Dedifferentiated amniotic fluid mesenchymal stem cell (primary cell): ENCODE data around the gene SIGLEC15.
"Not testable (repeated sequence)": the region's sequence is repeated elsewhere in the genome, so short reads cannot be mapped to it uniquely, and the experiment has no call there.

Source experiments
- DNase-seq: peaks from one replicate; pipeline ENCODE4 v3.0.0-alpha.2; 2016; ENCODE audit errors: extremely low spot score

Gene SIGLEC15

DNA sequence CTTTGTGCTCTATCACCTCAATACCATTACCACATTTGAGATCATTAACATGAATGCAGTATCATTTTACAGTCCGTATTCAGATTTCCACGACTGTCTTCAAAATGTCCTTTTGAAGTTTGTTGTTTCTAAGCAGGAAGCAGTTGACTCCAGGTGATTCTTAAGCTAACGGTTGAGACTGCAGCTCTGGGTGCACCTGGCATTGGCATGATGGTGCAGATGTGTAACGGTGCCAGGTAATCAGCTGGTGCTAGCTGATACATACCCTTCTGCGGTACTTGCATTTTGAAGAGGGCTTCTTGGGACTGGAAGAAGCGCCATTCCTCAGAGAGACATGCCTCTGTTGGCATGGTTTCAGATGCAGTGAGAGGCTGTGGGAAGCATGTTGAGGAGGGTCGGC, 19.5 kb downstream of the SIGLEC15 start:
- no peak for DNase-seq

- DNase-seq, result no peak
Observed at GRCh38 chr18:45845410-45845809, 19.9 kb downstream of the SIGLEC15 start.

DNA sequence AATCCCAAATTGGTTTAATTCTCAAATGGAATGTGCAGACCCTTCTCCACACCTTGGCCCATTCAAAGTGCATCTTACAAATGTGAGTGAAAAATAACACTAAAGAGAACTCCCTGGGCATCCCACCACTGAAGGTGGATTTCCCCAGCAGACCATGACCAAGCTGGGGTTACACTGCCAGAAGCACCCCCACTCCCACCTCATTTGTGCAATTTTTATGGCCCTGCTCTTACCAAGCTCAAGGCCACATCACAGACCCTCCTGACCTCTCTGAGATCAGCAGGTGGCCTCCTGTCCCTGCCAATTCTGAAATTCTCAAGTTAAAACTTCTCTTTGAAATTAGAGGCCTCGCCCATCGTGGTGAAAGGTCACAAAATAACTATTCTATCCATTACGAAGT, 21.6 kb downstream of the SIGLEC15 start:
- DNase-seq, result no peak

DNA sequence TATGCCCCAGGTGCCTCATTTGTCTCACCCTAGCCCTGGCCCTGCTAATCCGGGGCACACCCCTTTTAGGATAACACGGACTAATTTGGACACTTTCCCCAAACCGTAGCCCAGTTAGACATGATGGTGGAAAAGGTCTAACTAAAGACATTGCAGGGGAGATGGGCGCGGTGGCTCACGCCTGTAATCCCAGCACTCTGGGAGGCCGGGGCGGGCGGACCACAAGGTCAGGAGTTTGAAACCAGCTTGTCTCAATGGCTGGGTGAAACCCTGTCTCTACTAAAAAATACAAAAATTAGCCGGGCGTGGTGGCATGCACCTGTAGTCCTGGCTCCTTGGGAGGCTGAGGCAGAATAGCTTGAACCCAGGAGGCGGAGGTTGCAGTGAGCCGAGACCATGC, 23.2 kb downstream of the SIGLEC15 start:
- not testable (repeated sequence) for DNase-seq

DNA sequence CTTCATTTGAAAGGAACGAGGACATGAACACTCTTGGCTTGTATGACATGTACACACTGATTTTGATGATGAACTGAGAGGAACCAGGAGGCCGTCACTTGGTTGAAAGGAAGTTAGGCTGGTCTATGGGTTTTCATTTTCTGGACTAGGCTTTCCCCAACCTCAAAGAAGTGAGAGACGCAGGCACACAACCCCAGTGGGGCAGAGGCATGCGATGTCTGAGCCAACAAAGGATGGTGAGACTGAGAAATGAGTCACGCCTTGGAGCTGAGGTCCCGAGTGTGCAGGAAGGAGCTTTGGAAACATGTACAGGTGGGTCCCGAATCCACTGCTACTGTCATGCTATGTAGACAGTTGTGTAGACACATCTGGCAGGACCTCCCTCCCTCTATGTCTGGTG, 24.1 kb downstream of the SIGLEC15 start:
- DNase-seq, result no peak

- DNase-seq, result no peak
Observed at GRCh38 chr18:45850021-45850420, 24.5 kb downstream of the SIGLEC15 start.

DNA sequence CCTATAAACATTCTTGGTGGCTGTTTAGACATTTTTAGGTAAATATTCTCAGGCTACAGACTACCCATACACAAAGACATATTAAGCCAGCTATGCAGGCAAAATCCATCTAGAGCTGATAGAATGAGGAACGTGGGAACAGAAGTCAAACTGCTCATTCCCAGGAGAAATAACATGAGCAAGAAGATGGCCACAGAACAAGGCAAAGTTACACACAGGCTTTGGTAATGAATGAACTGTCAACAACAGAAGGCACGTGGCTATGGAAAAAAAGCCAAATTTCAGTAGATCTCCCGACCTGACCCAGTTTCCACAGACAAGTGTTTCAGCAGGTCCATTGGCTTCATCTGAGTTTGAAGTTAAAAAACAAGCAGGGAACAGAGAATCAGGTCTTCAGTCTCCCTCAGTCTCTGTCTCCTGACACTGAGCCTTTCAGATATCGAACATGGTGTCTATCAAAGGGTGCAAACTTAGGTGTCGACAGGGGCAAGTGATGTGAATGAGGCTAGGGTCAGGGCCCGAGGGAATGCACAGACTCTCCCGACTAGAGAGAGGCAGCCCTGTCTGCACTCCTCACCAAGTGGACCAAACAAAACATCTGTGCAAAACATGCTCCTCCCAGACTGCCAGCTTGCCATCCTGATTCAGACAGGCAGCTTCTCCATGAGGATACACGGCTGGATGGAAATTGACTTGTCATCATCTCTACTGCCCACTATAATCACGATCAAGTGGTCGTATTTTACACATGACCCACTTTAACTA, 25.9 kb downstream of the SIGLEC15 start:
- no peak for DNase-seq

DNA sequence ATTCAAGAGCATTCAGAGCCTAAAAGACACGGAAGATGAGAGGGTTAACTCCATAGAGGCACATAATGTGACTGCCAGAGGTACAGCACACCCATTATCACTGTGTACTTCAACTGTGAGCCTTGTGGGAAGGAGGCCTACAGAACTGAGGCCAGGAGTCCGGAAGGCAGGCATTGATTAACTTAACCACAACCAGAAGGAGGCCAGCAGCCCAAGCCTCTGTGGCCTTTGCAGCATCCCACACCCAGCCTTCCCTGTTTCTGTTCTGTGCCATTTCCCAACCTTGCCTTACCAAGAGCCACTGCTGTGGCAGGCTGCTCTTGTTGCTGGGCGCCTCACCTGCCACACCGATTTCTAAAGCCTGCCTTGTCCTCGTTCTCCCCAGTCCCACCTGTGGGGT, 27.2 kb downstream of the SIGLEC15 start:
- DNase-seq, result no peak

DNA sequence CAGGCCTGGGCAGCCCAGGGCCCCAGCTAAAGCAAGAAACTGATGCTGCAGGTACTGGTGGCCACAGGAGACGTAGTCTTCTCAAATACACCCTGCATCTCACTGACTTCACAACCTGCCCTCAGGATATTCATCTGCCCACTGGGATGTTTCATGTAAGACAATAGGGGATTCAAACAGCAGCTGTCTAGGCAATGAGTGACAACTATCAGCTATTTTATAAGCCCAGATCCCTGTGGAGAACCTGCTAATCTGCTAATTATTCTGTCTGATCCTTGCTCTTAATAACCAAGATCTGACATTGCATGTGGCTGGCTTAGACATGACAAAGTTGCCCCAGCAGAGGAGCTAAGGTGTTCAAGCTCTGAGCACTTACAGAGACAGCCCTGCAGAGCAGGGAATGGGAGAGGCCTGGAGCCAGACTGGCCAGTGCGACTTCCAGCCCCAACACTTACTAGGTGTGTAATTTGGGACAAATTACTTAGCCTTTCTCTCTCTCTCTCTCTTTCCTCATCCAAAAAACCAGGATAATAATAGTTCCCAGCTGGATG, 28.6 kb downstream of the SIGLEC15 start:
- no peak for DNase-seq

DNA sequence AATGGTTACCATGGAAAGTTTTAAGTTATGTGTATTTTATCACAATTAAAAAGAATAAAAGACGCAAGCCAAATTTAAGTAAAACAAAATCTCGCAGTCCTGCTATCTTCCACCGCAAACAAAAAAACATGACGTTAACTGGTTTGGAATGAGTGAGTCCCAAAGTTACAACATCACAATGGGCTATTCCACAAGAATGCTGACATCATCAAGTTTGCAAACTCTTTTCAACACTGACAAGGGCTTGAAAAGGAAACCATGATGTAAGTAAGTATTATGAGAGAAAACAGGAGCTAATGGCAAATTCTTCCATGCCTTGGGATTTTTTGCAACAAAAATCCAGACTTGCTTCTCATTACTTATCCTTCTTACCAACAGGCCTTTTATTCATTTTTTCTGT, 31.1 kb downstream of the SIGLEC15 start:
- no peak for DNase-seq

- DNase-seq, result no peak
Observed at GRCh38 chr18:45859334-45859733, 33.9 kb downstream of the SIGLEC15 start.

DNA sequence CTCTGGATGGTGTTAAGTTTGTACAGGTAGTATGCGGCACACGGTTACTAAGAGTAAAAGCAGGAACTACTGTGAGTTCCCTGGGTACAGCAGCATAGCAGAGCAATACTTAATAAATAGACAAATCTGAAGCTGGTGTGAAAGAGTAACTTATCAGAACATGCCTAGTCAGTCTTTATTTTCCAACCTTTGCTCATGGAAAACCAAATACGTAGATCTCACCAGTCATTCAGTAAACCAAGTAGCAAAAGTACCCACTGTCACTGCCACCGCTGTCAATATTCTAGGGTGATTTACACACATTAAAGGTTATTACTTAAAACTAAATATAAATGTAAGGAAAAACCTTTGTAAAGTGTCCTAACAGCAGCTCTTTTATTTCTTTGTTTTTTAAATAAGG, 35.0 kb downstream of the SIGLEC15 start:
- DNase-seq, result no peak

DNA sequence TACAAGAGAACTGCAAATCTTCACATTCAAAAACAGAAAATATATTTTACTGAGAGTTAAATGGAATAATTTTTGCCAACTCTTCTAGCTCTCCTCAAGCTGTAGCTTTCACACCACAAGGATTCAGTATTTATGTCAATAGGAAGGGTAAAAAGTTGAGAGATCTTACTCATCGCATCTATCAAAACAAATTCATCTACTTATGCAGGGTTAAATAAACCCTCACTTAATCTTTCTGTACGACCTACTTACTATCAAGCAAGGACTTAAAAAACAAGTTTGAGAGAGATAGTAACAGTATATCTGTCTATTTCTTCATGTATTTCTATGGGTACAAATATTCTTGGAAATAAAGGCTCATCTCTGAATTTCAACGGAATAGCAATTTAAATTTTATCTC, 35.5 kb downstream of the SIGLEC15 start:
- DNase-seq, result no peak

DNA sequence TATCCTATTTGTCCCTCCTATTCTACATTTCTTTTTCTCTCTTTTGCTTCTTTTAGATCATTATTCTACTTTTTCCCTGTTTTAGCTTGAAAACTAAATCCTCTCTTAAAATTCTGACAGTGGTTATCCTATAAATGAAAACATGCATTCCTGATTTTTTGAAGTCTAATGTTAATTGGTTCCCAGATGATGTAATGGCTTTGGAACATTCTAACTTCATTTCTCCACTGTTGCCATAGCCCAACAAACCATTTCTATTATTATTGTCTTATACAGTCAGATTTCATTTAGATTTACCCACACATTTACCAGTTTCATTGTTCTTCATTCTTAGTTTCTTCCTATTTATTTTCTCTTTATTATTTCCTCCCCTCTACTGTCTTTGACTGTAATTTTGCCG, 36.5 kb downstream of the SIGLEC15 start:
- DNase-seq, result no peak

DNA sequence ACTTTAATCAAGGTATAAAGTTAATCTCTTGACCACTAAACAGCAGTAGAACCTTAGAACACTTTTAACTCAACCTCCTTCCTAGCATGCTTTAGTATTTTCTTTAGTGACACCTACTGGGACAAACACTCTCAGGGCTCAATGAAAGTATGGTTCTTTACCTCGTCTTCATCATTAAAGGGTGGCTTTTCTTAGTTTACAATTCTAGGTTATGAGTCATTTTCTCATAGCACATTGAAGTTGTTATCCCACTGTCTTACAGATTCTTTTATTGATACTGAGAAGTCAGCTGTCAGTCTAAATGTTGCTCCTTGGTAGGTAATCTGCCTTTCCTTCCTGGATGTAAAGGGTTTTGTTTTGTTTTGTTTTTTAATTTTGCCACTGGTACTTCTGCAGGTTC, 38.0 kb downstream of the SIGLEC15 start:
- DNase-seq, result no peak

- no peak for DNase-seq
Observed at GRCh38 chr18:45864081-45864480, 38.6 kb downstream of the SIGLEC15 start.

DNA sequence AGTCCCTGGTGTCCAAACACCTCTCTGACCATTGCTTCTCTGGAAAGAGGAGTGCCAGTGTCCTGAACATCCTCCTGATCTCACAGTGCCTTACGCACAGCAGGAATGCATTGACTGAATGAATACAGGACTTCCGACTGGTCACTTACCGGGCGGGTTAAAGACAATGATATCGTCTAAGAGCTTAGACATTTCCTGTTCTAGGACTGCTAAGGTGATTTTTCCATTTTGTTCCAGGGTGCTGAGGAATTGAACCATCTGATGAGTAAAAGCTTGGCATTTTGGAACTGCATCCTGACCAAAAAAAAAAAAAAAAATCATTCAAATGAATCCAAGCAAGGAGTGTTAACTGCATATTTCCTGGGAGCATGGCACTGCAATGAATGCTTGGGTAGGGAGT, 40.0 kb downstream of the SIGLEC15 start:
- DNase-seq, result no peak

DNA sequence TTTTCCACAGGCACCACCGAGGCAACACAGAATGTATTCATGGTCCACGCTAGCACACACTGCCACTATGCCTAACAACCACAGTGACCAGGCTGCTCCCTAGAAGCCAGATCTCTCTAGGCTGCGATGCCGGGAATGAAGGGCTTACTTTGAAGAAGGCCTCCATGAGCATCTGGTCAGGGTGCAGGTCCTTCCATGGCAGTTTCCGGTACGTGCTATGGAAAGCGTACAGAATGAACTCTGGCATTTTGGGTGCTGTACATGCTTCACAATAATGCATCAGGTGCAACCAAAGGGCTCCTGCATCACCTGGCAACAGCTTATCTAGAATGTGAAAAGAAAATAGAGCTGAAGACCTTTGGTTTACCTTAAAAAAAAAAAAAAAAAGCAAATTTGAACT, 44.9 kb downstream of the SIGLEC15 start:
- no peak for DNase-seq

DNA sequence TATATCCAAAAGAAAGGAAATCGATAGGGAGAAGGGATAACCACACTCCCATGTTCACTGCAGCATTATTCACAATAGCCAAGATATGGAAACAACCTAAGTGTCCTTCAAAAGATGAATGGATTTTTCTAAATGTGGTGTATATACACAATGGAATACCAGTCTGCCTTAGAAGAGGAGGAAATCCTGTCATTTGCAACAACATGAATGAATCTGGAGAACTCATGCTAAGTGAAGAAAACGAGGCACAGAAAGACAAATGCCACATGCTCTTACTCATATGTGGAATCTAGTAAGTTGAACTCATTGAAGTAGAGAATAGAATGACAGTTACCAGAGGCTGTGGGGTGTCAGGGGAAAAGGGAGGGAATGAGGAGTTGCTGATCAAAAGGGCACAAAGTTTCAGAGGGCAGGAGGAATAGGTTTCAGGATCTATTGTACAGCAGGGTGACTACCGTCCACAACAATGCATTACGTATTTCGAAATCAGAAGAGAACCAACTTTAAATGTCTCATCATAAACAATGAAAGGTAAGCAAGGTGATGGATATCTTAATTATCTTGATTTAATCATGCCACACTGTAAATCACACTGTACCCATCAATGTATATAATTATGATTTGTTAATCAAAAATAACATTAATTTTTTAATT, 46.1 kb downstream of the SIGLEC15 start:
- no peak for DNase-seq

DNA sequence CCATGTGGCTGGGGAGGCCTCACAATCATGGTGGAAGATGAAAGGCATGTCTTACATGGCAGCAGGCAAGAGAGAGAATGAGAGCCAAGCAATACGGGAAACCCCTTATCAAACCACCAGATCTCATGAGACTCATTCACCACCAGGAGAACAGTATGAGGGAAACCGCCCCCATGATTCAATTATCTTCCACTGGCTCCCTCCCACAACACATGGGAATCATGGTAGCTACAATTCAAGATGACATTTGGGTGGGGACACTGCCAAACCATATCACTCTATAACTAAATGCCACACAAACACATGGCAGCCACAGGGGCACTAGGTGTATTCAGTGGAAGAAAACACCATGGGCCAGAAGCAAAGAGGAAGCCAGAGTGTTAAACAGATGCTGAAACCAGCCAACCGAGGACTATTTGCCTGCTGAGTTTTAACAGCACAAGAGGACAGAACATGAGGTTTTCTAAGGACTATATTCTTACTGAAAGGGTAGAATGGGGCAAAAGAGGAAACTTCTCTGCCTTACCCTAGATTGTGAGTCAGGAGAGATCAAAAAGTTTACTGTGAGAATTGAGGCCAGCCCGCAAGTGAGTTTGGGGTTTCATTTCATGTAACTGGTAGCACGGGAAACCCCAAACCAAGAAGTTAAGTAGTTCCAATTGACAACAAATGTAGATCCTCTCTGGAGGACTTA, 49.2 kb downstream of the SIGLEC15 start:
- no peak for DNase-seq

DNA sequence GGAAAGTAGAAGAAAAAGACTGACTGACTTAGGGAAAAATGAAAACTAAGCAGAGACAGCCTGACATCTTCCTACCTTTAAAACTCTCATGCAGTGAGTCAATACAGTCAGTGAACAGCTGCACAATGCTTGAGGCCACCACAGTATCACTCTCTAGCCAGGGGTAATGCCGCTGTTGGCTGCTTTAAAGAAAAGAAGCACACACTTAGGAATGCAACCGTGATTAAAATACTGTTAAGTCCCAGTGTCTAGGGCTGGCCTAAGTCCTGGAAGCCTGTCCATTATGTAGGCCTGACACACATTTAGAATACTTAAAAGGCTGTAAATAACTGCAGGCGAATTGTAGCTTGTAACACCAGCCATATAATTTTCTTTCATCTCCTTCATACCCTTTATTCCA, 50.7 kb downstream of the SIGLEC15 start:
- DNase-seq, result no peak

DNA sequence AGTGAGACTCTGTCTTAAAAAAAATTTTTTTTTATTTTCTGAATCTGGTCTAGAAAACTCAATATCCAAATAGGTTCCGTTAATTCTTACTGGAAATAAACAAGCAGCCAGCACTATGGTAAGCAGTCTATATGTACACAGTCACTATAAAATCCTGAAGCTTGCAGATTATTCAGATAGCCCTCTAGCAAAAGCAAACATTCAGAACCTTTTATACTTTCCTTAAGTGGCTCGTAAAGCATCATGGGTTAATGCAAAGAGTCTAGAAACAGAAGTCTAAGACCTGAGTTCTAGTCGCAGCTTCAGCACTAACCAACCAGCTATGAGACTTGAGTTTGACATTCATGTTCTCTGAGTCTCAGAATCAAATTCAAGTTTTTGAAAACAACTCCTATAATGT, 51.9 kb downstream of the SIGLEC15 start:
- no peak for DNase-seq
